GM23338 (cell line): ENCODE results near the gene TIAM1. TPM values are rescaled to one million over a fixed set of nuclear protein-coding genes. Genes with fewer than 3 reads are reported as not detected.

Experiments used
- ATAC-seq: fragments of 200-7000 bp; cut with Tn5 transposase; 3 replicates; pipeline ENCODE4 v1.9.1; 2020
- DNase-seq: peaks from one replicate; pipeline ENCODE4 v3.0.0-alpha.2; 2015; ENCODE audit warnings: low spot score
- H2AFZ ChIP-seq: fragments of 200-600 bp; sonication (generic); 2 replicates; pipeline ENCODE4 v1.8.0; 2016; ENCODE audit warnings: antibody characterized with exemption, mild to moderate bottlenecking, moderate library complexity
- H3F3A ChIP-seq: fragments of 200-600 bp; sonication (generic); replicated peaks from 2 replicates; pipeline ENCODE4 v1.8.0; 2017; ENCODE audit warnings: antibody characterized with exemption, mixed run types, low read depth
- H3K27ac ChIP-seq: fragments of 200-600 bp; sonication (generic); 2 replicates; pipeline ENCODE4 v1.6.1; 2016; ENCODE audit warnings: low read depth
- H3K27me3 ChIP-seq: fragments of 200-600 bp; sonication (generic); 2 replicates; pipeline ENCODE4 v1.8.0; 2016; ENCODE audit warnings: mild to moderate bottlenecking, mixed run types, moderate library complexity; ENCODE audit not compliant: insufficient read depth
- H3K36me3 ChIP-seq: fragments of 200-600 bp; sonication (generic); 2 replicates; pipeline ENCODE4 v1.8.0; 2016; ENCODE audit warnings: mild to moderate bottlenecking; ENCODE audit not compliant: insufficient read depth
- H3K4me1 ChIP-seq: fragments of 200-600 bp; sonication (generic); 2 replicates; pipeline ENCODE4 v1.8.0; 2016; ENCODE audit warnings: mild to moderate bottlenecking, moderate library complexity; ENCODE audit not compliant: insufficient read depth
- H3K4me2 ChIP-seq: fragments of 200-600 bp; sonication (generic); 2 replicates; pipeline ENCODE4 v1.7.1; 2017; ENCODE audit warnings: mixed run types
- H3K4me3 ChIP-seq: fragments of 200-600 bp; sonication (generic); 2 replicates; pipeline ENCODE4 v1.6.1; 2016; ENCODE audit warnings: mixed run types
- H3K79me2 ChIP-seq: fragments of 200-600 bp; sonication (generic); replicated peaks from 2 replicates; pipeline ENCODE4 v1.8.0; 2017; ENCODE audit warnings: mild to moderate bottlenecking; ENCODE audit not compliant: insufficient read depth
- H3K9me2 ChIP-seq: fragments of 200-600 bp; sonication (generic); 2 replicates; pipeline ENCODE4 v1.8.0; 2017; ENCODE audit not compliant: insufficient read depth
- H4K20me1 ChIP-seq: fragments of 200-600 bp; sonication (generic); replicated peaks from 2 replicates; pipeline ENCODE4 v1.8.0; 2017; ENCODE audit warnings: mild to moderate bottlenecking; ENCODE audit not compliant: insufficient read depth
- H3K27ac Mint-ChIP-seq: 2 replicates; pipeline ENCODE4 v1.8.0; 2020; ENCODE audit warnings: inconsistent platforms, mild to moderate bottlenecking, moderate library complexity, mixed read lengths
- H3K27me3 Mint-ChIP-seq: 3 replicates; pipeline ENCODE4 v1.8.0; 2022; ENCODE audit warnings: low read depth, mild to moderate bottlenecking, moderate library complexity, mixed read lengths, inconsistent platforms; ENCODE audit not compliant: insufficient read depth, poor library complexity
- H3K36me3 Mint-ChIP-seq: 3 replicates; pipeline ENCODE4 v1.8.0; 2021; ENCODE audit warnings: low read depth, mild to moderate bottlenecking, inconsistent platforms, moderate library complexity, mixed read lengths
- H3K4me1 Mint-ChIP-seq: 3 replicates; pipeline ENCODE4 v1.8.0; 2020; ENCODE audit warnings: mild to moderate bottlenecking, inconsistent platforms, mixed read lengths
- H3K4me3 Mint-ChIP-seq: 3 replicates; pipeline ENCODE4 v1.8.0; 2021; ENCODE audit warnings: moderate library complexity, mild to moderate bottlenecking, inconsistent platforms, mixed read lengths
- H3K9me3 Mint-ChIP-seq: 3 replicates; pipeline ENCODE4 v1.8.0; 2020; ENCODE audit warnings: moderate library complexity, mild to moderate bottlenecking, inconsistent platforms, mixed read lengths
- CREB1 ChIP-seq: fragments of 250-450 bp; sonication (Bioruptor Pico); IDR thresholded peaks from 2 replicates; pipeline ENCODE4 v1.5.0; 2020; ENCODE audit warnings: low read depth, mild to moderate bottlenecking, moderate library complexity
- EZH2 ChIP-seq: fragments of 200-600 bp; sonication (generic); IDR thresholded peaks from one replicate; pipeline ENCODE4 v1.8.0; 2017; ENCODE audit warnings: antibody characterized with exemption, mild to moderate bottlenecking, low read depth; ENCODE audit not compliant: unreplicated experiment
- EZH2phosphoT487 ChIP-seq: fragments of 200-600 bp; sonication (generic); IDR thresholded peaks from one replicate; pipeline ENCODE4 v1.8.1; 2018; ENCODE audit warnings: antibody characterized with exemption; ENCODE audit not compliant: unreplicated experiment
- JUNB ChIP-seq: IDR thresholded peaks from one replicate; pipeline ENCODE4 v1.6.1; 2016; ENCODE audit warnings: antibody characterized with exemption; ENCODE audit not compliant: unreplicated experiment
- NANOG ChIP-seq: IDR thresholded peaks from 2 replicates; pipeline ENCODE4 v1.6.1; 2016; ENCODE audit warnings: antibody characterized with exemption, borderline replicate concordance
- POLR2AphosphoS5 ChIP-seq: IDR thresholded peaks from 2 replicates; pipeline ENCODE4 v1.6.1; 2016; ENCODE audit warnings: antibody characterized with exemption, low read depth
- STAT1 ChIP-seq: IDR thresholded peaks from one replicate; pipeline ENCODE4 v1.6.1; 2016; ENCODE audit warnings: antibody characterized with exemption; ENCODE audit not compliant: unreplicated experiment
- ZNF114 ChIP-seq: fragments of 250-450 bp; sonication (Bioruptor Pico); IDR thresholded peaks from 2 replicates; pipeline ENCODE4 v1.5.0; 2020; ENCODE audit warnings: mild to moderate bottlenecking, moderate library complexity
- ZNF331 ChIP-seq: fragments of 250-450 bp; sonication (Bioruptor Pico); IDR thresholded peaks from 2 replicates; pipeline ENCODE4 v1.5.0; 2020; ENCODE audit warnings: low read depth, mild to moderate bottlenecking, moderate library complexity
- polyA plus RNA-seq: library from polyadenylated mRNA; unstranded; fragments of >200 nt; fragmentation: Nextera tagmentation; extraction: Ambion mirVana; gene quantifications from 2 replicates; pipeline ENCODE4 v1.2.1, GENCODE V29; 2016
- total RNA-seq: library from RNA; depleted of rRNA; stranded (reverse); fragments of >200 nt; shearing (Covaris generic); gene quantifications from 2 replicates; pipeline ENCODE4 v1.2.3, GENCODE V29; 2014
- TF ChIP-seq, protein P1 (sequence below): IDR thresholded peaks from one replicate; pipeline ENCODE4 v1.6.1; 2018; ENCODE audit warnings: antibody characterized with exemption; ENCODE audit not compliant: unreplicated experiment
- TF ChIP-seq, protein P2 (sequence below), 2 experiments: fragments of 200-600 bp in 1 of 2; sonication (generic) in 1 of 2; conservative IDR thresholded peaks; 2 replicates each; pipeline versions ENCODE4 v1.5.1 to v1.6.1; 2016 to 2017; ENCODE audit warnings: antibody characterized with exemption in 2 of 2, low read depth in 2 of 2, mild to moderate bottlenecking in 2 of 2, moderate library complexity in 1 of 2
- TF ChIP-seq, protein P3 (sequence below): IDR thresholded peaks from 2 replicates; pipeline ENCODE4 v1.6.1; 2016; ENCODE audit warnings: antibody characterized with exemption
- TF ChIP-seq, protein P4 (sequence below): fragments of 250-450 bp; sonication (Bioruptor Pico); IDR thresholded peaks from 2 replicates; pipeline ENCODE4 v1.5.0; 2020; ENCODE audit warnings: mild to moderate bottlenecking, moderate library complexity

Gene TIAM1
- total and polyA plus RNA-seq, 2 experiments from 2014 or later = 18.5 to 20.0 TPM

DNA sequence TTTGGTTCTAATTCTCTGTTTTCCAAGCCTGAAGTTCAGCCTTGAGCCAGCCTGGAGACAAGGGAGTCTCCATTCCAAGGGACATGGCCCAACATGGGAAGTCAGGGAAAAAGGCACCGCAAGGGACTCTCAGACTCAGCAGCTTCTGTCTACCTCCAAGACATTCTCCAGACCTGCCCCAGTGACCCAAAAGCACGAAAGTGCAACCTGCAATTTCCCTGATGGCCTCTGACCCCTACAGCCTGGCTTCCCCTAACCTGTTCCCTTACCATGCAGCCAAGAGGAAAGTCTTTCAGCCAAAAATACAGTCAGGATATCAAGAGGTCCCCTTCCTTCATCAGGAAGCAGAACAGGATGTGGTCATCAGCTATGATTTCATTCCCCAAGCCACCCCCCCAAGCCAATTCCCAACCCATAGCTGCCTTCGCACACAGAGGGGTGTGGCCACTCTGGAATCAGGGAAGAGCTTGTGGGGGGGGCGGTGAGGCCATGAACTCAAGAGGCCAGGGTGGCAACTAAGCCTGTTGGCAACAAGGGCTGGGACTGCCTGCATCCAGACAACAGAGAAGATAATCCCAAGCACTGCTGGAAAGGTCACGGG is 59.2 kb downstream of the TIAM1 start:
- no peak for DNase-seq
- Histone ChIP-seq H4K20me1 (no peaks in the 10 kb centered on the region), H3K27me3 (no peaks in the 10 kb centered on the region), H3F3A (no peaks in the 10 kb centered on the region), H3K27ac (no peak overlapping the region), H3K4me3 (no peak overlapping the region), H3K4me2 (no peak overlapping the region), H2AFZ (no peak overlapping the region), H3K4me1 (peaks cover 17% of the 10 kb centered on the region; the same call in 1 of the 2 replicates), H3K79me2 (0 out of 2 replicates have a peak, but pooled peaks cover 5% of the 10 kb centered on the region), H3K9me2 (no peaks in the 10 kb centered on the region), H3K36me3 (no peaks in the 10 kb centered on the region)
- Mint-ChIP-seq H3K27ac (no peak overlapping the region), H3K4me3 (no peak overlapping the region), H3K4me1 (peaks cover 18% of the 10 kb centered on the region), H3K9me3 (peaks cover 9% of the 10 kb centered on the region; the same call in 1 of the 3 replicates), H3K27me3 (no peaks in the 10 kb centered on the region), H3K36me3 (peaks cover 9% of the 10 kb centered on the region; the same call in 2 of the 3 replicates)
- ATAC-seq = no peak
- TF ChIP-seq, protein P1, sequence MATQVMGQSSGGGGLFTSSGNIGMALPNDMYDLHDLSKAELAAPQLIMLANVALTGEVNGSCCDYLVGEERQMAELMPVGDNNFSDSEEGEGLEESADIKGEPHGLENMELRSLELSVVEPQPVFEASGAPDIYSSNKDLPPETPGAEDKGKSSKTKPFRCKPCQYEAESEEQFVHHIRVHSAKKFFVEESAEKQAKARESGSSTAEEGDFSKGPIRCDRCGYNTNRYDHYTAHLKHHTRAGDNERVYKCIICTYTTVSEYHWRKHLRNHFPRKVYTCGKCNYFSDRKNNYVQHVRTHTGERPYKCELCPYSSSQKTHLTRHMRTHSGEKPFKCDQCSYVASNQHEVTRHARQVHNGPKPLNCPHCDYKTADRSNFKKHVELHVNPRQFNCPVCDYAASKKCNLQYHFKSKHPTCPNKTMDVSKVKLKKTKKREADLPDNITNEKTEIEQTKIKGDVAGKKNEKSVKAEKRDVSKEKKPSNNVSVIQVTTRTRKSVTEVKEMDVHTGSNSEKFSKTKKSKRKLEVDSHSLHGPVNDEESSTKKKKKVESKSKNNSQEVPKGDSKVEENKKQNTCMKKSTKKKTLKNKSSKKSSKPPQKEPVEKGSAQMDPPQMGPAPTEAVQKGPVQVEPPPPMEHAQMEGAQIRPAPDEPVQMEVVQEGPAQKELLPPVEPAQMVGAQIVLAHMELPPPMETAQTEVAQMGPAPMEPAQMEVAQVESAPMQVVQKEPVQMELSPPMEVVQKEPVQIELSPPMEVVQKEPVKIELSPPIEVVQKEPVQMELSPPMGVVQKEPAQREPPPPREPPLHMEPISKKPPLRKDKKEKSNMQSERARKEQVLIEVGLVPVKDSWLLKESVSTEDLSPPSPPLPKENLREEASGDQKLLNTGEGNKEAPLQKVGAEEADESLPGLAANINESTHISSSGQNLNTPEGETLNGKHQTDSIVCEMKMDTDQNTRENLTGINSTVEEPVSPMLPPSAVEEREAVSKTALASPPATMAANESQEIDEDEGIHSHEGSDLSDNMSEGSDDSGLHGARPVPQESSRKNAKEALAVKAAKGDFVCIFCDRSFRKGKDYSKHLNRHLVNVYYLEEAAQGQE = no peak
- TF ChIP-seq ZNF114 (CRISPR knock-in tag) (no peak), CREB1 (CRISPR knock-in tag) (no peak), NANOG (no peak), STAT1 (no peak), POLR2AphosphoS5 (no peak), EZH2phosphoT487 (no peak), ZNF331 (no peak), JUNB (no peak), EZH2 (no peak)
- TF ChIP-seq, protein P2, sequence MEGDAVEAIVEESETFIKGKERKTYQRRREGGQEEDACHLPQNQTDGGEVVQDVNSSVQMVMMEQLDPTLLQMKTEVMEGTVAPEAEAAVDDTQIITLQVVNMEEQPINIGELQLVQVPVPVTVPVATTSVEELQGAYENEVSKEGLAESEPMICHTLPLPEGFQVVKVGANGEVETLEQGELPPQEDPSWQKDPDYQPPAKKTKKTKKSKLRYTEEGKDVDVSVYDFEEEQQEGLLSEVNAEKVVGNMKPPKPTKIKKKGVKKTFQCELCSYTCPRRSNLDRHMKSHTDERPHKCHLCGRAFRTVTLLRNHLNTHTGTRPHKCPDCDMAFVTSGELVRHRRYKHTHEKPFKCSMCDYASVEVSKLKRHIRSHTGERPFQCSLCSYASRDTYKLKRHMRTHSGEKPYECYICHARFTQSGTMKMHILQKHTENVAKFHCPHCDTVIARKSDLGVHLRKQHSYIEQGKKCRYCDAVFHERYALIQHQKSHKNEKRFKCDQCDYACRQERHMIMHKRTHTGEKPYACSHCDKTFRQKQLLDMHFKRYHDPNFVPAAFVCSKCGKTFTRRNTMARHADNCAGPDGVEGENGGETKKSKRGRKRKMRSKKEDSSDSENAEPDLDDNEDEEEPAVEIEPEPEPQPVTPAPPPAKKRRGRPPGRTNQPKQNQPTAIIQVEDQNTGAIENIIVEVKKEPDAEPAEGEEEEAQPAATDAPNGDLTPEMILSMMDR (conservative IDR thresholded peaks at IDR 0.05; ENCODE audit: low read depth in 2 of 2) = no peak
- TF ChIP-seq, protein P3, sequence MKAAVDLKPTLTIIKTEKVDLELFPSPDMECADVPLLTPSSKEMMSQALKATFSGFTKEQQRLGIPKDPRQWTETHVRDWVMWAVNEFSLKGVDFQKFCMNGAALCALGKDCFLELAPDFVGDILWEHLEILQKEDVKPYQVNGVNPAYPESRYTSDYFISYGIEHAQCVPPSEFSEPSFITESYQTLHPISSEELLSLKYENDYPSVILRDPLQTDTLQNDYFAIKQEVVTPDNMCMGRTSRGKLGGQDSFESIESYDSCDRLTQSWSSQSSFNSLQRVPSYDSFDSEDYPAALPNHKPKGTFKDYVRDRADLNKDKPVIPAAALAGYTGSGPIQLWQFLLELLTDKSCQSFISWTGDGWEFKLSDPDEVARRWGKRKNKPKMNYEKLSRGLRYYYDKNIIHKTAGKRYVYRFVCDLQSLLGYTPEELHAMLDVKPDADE = no peak
- TF ChIP-seq, protein P4, sequence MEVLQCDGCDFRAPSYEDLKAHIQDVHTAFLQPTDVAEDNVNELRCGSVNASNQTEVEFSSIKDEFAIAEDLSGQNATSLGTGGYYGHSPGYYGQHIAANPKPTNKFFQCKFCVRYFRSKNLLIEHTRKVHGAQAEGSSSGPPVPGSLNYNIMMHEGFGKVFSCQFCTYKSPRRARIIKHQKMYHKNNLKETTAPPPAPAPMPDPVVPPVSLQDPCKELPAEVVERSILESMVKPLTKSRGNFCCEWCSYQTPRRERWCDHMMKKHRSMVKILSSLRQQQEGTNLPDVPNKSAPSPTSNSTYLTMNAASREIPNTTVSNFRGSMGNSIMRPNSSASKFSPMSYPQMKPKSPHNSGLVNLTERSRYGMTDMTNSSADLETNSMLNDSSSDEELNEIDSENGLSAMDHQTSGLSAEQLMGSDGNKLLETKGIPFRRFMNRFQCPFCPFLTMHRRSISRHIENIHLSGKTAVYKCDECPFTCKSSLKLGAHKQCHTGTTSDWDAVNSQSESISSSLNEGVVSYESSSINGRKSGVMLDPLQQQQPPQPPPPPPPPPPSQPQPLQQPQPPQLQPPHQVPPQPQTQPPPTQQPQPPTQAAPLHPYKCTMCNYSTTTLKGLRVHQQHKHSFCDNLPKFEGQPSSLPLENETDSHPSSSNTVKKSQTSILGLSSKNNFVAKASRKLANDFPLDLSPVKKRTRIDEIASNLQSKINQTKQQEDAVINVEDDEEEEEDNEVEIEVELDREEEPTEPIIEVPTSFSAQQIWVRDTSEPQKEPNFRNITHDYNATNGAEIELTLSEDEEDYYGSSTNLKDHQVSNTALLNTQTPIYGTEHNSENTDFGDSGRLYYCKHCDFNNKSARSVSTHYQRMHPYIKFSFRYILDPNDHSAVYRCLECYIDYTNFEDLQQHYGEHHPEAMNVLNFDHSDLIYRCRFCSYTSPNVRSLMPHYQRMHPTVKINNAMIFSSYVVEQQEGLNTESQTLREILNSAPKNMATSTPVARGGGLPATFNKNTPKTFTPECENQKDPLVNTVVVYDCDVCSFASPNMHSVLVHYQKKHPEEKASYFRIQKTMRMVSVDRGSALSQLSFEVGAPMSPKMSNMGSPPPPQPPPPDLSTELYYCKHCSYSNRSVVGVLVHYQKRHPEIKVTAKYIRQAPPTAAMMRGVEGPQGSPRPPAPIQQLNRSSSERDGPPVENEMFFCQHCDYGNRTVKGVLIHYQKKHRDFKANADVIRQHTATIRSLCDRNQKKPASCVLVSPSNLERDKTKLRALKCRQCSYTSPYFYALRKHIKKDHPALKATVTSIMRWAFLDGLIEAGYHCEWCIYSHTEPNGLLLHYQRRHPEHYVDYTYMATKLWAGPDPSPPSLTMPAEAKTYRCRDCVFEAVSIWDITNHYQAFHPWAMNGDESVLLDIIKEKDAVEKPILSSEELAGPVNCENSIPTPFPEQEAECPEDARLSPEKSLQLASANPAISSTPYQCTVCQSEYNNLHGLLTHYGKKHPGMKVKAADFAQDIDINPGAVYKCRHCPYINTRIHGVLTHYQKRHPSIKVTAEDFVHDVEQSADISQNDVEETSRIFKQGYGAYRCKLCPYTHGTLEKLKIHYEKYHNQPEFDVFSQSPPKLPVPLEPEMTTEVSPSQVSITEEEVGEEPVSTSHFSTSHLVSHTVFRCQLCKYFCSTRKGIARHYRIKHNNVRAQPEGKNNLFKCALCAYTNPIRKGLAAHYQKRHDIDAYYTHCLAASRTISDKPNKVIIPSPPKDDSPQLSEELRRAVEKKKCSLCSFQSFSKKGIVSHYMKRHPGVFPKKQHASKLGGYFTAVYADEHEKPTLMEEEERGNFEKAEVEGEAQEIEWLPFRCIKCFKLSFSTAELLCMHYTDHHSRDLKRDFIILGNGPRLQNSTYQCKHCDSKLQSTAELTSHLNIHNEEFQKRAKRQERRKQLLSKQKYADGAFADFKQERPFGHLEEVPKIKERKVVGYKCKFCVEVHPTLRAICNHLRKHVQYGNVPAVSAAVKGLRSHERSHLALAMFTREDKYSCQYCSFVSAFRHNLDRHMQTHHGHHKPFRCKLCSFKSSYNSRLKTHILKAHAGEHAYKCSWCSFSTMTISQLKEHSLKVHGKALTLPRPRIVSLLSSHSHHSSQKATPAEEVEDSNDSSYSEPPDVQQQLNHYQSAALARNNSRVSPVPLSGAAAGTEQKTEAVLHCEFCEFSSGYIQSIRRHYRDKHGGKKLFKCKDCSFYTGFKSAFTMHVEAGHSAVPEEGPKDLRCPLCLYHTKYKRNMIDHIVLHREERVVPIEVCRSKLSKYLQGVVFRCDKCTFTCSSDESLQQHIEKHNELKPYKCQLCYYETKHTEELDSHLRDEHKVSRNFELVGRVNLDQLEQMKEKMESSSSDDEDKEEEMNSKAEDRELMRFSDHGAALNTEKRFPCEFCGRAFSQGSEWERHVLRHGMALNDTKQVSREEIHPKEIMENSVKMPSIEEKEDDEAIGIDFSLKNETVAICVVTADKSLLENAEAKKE = no peak
